Astrocyte (in vitro differentiated cells and primary cell): ENCODE results near the gene LANCL2. TPM values are rescaled to one million over a fixed set of nuclear protein-coding genes. Genes with fewer than 3 reads are reported as not detected.

Source experiments
- DNase-seq: peaks from one replicate; pipeline ENCODE4 v3.0.0-alpha.2; 2010; ENCODE audit warnings: low read depth
- FAIRE-seq: peaks from 2 replicates; lab custom pipeline; 2011; peaks lifted over from hg19 to GRCh38; lab: Jason Lieb, UNC
- H2AFZ ChIP-seq: 2 replicates; pipeline ENCODE4 v1.6.0; 2012; ENCODE audit warnings: low read depth, low read length, inconsistent platforms
- H3K27ac ChIP-seq: 2 replicates; pipeline ENCODE4 v1.5.1; 2011; ENCODE audit warnings: low read depth, low read length, inconsistent platforms
- H3K27me3 ChIP-seq: 2 replicates; pipeline ENCODE4 v1.6.0; 2011; ENCODE audit warnings: low read length, inconsistent platforms; ENCODE audit not compliant: insufficient read depth
- H3K36me3 ChIP-seq: 2 replicates; pipeline ENCODE4 v1.5.1; 2011; ENCODE audit warnings: low read length, inconsistent platforms; ENCODE audit not compliant: insufficient read depth
- H3K4me1 ChIP-seq: 2 replicates; pipeline ENCODE4 v1.5.1; 2011; ENCODE audit warnings: low read length, inconsistent platforms; ENCODE audit not compliant: insufficient read depth
- H3K4me2 ChIP-seq: 2 replicates; pipeline ENCODE4 v1.6.0; 2012; ENCODE audit warnings: low read length, inconsistent platforms
- H3K4me3 ChIP-seq: 2 replicates; pipeline ENCODE4 v1.5.1; 2011; ENCODE audit warnings: low read depth, mild to moderate bottlenecking, low read length, inconsistent platforms; ENCODE audit not compliant: insufficient read depth
- H3K79me2 ChIP-seq: 2 replicates; pipeline ENCODE4 v1.6.0; 2012; ENCODE audit warnings: mild to moderate bottlenecking, low read length, inconsistent platforms; ENCODE audit not compliant: insufficient read depth
- H3K9ac ChIP-seq: 2 replicates; pipeline ENCODE4 v1.6.0; 2012; ENCODE audit warnings: mild to moderate bottlenecking, low read length, inconsistent platforms
- H3K9me3 ChIP-seq: 2 replicates; pipeline ENCODE4 v1.5.1; 2012; ENCODE audit warnings: low read depth, mild to moderate bottlenecking, low read length, inconsistent platforms; ENCODE audit not compliant: insufficient read depth
- H4K20me1 ChIP-seq: 2 replicates; pipeline ENCODE4 v1.6.0; 2012; ENCODE audit warnings: low read length, inconsistent platforms; ENCODE audit not compliant: insufficient read depth
- H3K27ac Mint-ChIP-seq: one replicate; pipeline ENCODE4 v1.8.0; 2021; ENCODE audit warnings: mild to moderate bottlenecking, mixed read lengths; ENCODE audit not compliant: unreplicated experiment
- H3K27me3 Mint-ChIP-seq: one replicate; pipeline ENCODE4 v1.8.0; 2021; ENCODE audit warnings: low read depth, mixed read lengths; ENCODE audit not compliant: unreplicated experiment
- H3K36me3 Mint-ChIP-seq: one replicate; pipeline ENCODE4 v1.8.0; 2021; ENCODE audit warnings: low read depth, mixed read lengths; ENCODE audit not compliant: unreplicated experiment
- H3K4me1 Mint-ChIP-seq: one replicate; pipeline ENCODE4 v1.8.0; 2021; ENCODE audit warnings: low read depth, mixed read lengths; ENCODE audit not compliant: unreplicated experiment
- H3K4me3 Mint-ChIP-seq: one replicate; pipeline ENCODE4 v1.8.0; 2021; ENCODE audit warnings: mild to moderate bottlenecking, moderate library complexity, mixed read lengths; ENCODE audit not compliant: unreplicated experiment
- H3K9me3 Mint-ChIP-seq: one replicate; pipeline ENCODE4 v1.8.0; 2021; ENCODE audit warnings: mild to moderate bottlenecking, mixed read lengths; ENCODE audit not compliant: unreplicated experiment
- CTCF ChIP-seq: IDR thresholded peaks from 2 replicates; pipeline ENCODE4 v1.5.1; 2011; ENCODE audit warnings: low read depth, mild to moderate bottlenecking, inconsistent platforms, low read length, moderate library complexity; ENCODE audit not compliant: insufficient read depth
- EZH2 ChIP-seq: IDR thresholded peaks from 2 replicates; pipeline ENCODE4 v1.6.1; 2012; ENCODE audit warnings: mild to moderate bottlenecking, low read length, inconsistent platforms; ENCODE audit not compliant: insufficient read depth
- total RNA-seq: library from RNA; stranded (reverse); gene quantifications from 2 replicates; pipeline ENCODE4 v1.2.1, GENCODE V29; 2021

Gene LANCL2
- total RNA-seq, 1 donor from 2014 or later: 35.9 TPM

GRCh38 chr7:55438757-55439525 lies 73.8 kb downstream of the LANCL2 start:
- H3K27me3 ChIP-seq: no peaks in the 10 kb centered on the region

GRCh38 chr7:55439627-55440026 lies 74.5 kb downstream of the LANCL2 start:
- peak; percentile 32 for DNase-seq
- H3K27ac ChIP-seq: no peak overlapping the region
- peak overlapping the region; percentile 13 for H3K9ac ChIP-seq
- no peak for TF ChIP-seq EZH2
- TF ChIP-seq CTCF: no peak
- no peak overlapping the region for H3K27ac Mint-ChIP-seq
- no peak overlapping the region for H2AFZ ChIP-seq
- no peak for FAIRE-seq
- H3K4me1 Mint-ChIP-seq: peaks cover 20% of the 10 kb centered on the region
- H3K36me3 Mint-ChIP-seq: no peaks in the 10 kb centered on the region
- peak overlapping the region; percentile 70 for H3K4me2 ChIP-seq
- H3K27me3 Mint-ChIP-seq: peaks cover 5% of the 10 kb centered on the region
- no peak overlapping the region for H3K4me3 Mint-ChIP-seq
- no peak overlapping the region for H3K4me3 ChIP-seq
- peaks cover 30% of the 10 kb centered on the region for H3K4me1 ChIP-seq
- H3K79me2 ChIP-seq: no peaks in the 10 kb centered on the region
- peaks cover 3% of the 10 kb centered on the region for H3K9me3 Mint-ChIP-seq
- H4K20me1 ChIP-seq: no peaks in the 10 kb centered on the region
- H3K27me3 ChIP-seq: no peaks in the 10 kb centered on the region
- no peaks in the 10 kb centered on the region for H3K36me3 ChIP-seq
- no peaks in the 10 kb centered on the region for H3K9me3 ChIP-seq

More at GRCh38 chr7:55438757-55439525, 73.8 kb downstream of the LANCL2 start:
- Histone ChIP-seq H2AFZ (no peak overlapping the region), H4K20me1 (no peaks in the 10 kb centered on the region), H3K27ac (no peak overlapping the region), H3K9ac (no peak overlapping the region), H3K4me3 (no peak overlapping the region), H3K4me2 (peak overlapping the region; percentile 70), H3K9me3 (no peaks in the 10 kb centered on the region), H3K79me2 (no peaks in the 10 kb centered on the region), H3K36me3 (no peaks in the 10 kb centered on the region), H3K4me1 (peaks cover 30% of the 10 kb centered on the region)
- peak overlapping the region; percentile 27 for H3K4me3 Mint-ChIP-seq
- peaks cover 20% of the 10 kb centered on the region for H3K4me1 Mint-ChIP-seq
- peak; percentile 68 for DNase-seq
- H3K36me3 Mint-ChIP-seq: no peaks in the 10 kb centered on the region
- H3K9me3 Mint-ChIP-seq: peaks cover 3% of the 10 kb centered on the region
- FAIRE-seq: no peak
- peaks cover 5% of the 10 kb centered on the region for H3K27me3 Mint-ChIP-seq
- TF ChIP-seq CTCF (no peak), EZH2 (no peak)
- no peak overlapping the region for H3K27ac Mint-ChIP-seq
